ENCODE data around the gene DRC7.

- no peak for TF ChIP-seq CTCF (IDR thresholded peaks at IDR 0.05; ENCODE audit: low read depth, low read length)
- no peak for TF ChIP-seq EZH2phosphoT487 (IDR thresholded peaks at IDR 0.05; ENCODE audit: low read depth)
Measured at GRCh38 chr16:57769541-57770145, 75.0 kb downstream of the DRC7 start.

Data from OCI-LY3 (cell line).